Right forelimb (tissue), 1 donor: ENCODE data around the gene INO80B.
"Not testable (repeated sequence)": the region's sequence is repeated elsewhere in the genome, so short reads cannot be mapped to it uniquely, and the experiment has no call there.

ENCODE experiments used
- DNase-seq: peaks from one replicate; pipeline ENCODE4 v3.0.0-alpha.2; 2018

INO80B gene

GRCh38 chr2:74454654-74455511, at the start of gene INO80B:
Gene INO80B (plus strand): TSS chr2:74455087. CDS start chr2:74455117, 30 bp downstream.
- peak; percentile 97 for DNase-seq

- no peak for DNase-seq
Observed at GRCh38 chr2:74406035-74406434, 48.9 kb upstream of the INO80B start.

DNA sequence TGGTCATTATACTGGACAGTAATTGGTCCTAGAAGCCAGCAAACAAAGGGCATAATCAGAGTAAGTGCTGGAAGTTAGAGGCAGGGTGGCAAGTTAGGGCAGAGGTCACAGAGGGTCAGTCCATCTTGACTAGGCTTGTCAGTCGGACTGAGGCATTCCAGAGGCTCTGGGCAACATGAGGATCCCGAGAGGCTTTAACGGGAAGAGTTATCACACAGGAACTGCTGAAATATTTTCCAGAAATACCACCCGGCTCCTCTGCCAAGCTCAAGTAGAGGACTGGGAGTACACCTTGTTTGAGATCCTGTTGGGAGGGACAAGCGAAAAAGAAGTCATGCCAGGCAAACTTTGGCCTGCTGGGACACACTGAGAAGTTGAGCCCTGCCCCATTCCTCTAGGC, 47.2 kb upstream of the INO80B start:
- no peak for DNase-seq

GRCh38 chr2:74413001-74413698, 41.7 kb upstream of the INO80B start:
- DNase-seq, result no peak

- DNase-seq, result no peak
Observed at GRCh38 chr2:74414441-74414840, 40.4 kb upstream of the INO80B start.

DNA sequence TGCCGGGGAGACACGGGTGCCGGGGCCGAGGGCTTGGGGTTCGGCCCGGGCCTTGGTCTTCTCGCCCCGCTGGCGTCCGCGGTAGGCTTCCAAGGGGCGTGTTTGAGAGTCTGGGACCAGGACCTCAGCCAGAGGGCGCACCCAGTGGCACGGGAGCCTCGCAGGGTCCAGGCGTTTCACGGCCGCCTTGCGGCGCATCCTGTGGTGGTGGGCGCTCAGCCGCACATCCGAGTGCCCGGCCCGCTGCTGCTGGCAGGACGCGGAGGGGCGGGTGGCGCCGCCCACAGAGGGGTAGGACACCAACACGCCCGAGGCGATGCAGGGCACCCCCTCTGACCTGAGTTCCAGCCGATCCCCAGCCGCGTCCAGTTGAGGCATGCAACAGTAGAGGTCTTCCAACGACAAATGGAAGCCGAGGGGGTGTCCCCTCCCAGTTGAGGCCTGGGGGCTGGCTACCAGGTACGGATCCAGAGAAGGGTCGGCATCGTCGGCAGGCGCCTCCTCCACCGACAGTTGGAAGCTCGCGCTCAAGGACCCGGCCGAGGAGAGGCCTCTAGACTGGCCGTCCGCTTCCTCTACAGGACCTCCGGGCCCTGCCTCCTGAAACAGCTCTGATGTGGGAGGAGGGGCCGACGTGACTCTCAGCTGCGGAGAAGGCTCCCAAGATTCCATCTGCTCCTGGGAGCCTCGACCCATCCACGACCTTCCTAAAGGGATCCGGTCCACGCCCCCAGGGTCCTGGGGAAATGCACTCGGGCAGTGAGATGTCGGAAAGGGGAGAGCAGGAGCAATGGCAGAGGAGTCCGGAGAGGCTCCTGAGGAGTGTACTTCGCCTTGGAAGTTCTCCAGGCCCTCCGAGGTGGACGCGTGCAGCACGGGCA, 39.8 kb upstream of the INO80B start:
- peak; percentile 74 for DNase-seq

GRCh38 chr2:74415762-74416395, 39.0 kb upstream of the INO80B start:
- DNase-seq, result no peak

GRCh38 chr2:74416778-74417177, 38.1 kb upstream of the INO80B start:
- DNase-seq, result no peak

DNA sequence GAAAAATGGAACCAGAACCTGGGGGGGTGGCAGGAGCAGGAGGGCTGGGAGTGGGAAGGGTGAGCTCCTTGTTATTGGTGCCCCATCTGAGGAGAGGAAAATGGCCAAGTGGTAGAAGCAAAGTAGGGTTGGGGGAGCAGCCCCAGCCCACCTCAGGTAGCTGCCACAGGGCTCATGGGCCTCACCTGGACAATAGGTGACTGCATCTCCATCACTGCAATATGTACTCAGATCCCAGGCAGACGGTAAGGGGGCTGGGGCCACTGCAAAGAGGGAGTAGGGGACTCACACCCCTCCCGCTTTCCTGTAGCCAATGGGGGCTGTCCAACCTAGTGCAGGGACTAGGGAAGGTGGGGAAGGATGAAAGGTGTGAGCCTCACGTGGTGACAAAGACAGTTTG, 37.7 kb upstream of the INO80B start:
- DNase-seq, result no peak

- no peak for DNase-seq
Observed at GRCh38 chr2:74417763-74418162, 37.1 kb upstream of the INO80B start.

DNA sequence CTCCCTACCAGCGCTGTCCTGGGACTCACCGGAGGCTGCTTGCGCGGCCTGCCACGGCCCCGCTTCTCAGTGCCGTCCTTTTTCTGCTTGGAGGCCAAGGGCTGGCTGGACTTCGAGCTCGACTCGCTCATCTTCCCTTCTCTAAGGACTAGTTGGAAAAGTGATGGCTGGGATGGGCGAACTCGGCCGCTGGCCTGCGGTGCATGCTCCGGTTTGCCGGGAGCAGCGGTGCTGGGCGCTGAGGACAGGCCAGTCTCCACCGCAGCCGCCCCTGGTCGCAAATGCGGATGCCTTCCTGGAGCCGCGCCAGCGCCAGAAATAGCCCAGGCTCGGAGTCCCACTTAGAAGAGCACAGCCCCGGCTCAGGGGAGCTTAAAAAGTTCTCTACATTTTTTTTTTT, 36.6 kb upstream of the INO80B start:
- DNase-seq, result no peak

DNA sequence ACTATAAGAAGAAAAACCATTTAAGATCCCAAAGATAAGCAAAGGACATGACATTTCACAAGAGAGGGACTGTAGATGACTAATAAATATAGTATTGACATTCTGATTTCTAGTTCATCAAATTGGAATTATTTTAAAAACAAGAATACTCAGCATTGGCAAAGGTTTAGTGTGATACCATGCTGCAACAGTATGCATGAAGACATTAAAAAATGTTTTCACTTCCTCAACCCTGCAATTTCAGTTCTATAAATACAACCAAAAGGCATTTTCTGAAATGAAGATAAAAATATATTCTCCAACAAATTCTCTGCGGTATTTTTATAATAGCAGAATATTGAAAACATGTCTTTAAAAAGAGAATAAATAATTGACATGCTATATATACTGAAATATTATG, 35.5 kb upstream of the INO80B start:
- DNase-seq, result no peak

DNA sequence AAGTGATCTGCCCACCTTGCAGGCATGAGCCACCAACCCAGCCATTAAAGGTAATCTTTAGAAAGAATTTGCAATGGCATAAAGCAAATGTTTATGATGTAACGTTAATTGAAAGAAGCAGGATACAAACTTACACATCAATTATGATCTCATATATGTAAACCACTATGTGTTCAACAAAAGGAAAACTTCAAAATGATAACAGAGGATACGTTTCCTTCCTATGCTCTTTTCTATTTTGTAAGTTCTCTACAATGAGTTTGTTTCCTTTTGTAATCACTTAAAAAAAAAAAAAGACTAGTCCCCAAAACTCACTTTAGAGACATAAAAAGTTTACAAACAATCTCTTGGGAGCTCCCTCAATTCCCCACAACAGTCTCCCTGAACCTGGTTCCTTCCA, 34.9 kb upstream of the INO80B start:
- no peak for DNase-seq

GRCh38 chr2:74420443-74421103, 34.3 kb upstream of the INO80B start:
- DNase-seq, result not testable (repeated sequence)

- DNase-seq, result peak; percentile 91
Observed at GRCh38 chr2:74421221-74421870, 33.5 kb upstream of the INO80B start, which contains the start of the genes C2orf81 and WDR54. Gene C2orf81 (minus strand): TSS chr2:74421619. CDS start chr2:74421560, 59 bp downstream. Gene WDR54 (plus strand): TSS chr2:74421730. CDS start chr2:74422154, 424 bp downstream.

DNA sequence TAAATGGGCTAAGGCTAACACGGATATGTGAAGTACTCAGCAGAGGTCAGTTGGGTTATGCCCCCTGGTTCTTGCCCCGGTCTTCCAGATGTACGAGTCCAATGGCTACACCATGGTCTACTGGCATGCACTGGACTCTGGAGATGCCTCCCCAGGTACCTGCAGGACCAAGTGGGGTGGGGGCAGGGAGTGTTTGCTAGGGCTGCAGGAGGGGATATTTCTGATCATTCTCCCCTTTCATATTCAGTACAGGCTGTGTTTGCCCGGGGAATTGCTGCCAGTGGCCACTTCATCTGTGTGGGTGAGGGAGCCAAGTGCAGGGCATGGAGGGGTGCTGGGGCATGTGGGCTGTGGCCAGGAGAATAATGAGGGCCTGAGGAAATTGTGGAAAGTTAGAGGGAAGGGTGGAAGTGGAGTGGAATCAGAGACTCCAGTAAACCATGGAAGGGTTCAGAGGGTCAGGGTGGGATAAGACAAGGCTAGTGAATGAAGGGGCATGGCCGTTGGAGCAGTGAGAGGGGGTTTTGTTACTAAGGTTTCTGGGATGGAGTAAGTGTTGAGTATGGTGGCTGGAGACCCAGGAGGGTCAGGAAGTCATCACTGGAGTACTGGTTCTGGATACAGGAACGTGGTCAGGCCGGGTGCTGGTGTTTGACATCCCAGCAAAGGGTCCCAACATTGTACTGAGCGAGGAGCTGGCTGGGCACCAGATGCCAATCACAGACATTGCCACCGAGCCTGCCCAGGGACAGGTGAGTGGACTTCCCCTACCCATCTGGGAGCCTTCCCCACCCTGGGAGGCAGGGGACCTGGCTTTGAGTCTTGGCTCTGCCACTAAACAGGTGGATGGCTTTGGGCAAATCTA, 31.4 kb upstream of the INO80B start:
- DNase-seq, result no peak

DNA sequence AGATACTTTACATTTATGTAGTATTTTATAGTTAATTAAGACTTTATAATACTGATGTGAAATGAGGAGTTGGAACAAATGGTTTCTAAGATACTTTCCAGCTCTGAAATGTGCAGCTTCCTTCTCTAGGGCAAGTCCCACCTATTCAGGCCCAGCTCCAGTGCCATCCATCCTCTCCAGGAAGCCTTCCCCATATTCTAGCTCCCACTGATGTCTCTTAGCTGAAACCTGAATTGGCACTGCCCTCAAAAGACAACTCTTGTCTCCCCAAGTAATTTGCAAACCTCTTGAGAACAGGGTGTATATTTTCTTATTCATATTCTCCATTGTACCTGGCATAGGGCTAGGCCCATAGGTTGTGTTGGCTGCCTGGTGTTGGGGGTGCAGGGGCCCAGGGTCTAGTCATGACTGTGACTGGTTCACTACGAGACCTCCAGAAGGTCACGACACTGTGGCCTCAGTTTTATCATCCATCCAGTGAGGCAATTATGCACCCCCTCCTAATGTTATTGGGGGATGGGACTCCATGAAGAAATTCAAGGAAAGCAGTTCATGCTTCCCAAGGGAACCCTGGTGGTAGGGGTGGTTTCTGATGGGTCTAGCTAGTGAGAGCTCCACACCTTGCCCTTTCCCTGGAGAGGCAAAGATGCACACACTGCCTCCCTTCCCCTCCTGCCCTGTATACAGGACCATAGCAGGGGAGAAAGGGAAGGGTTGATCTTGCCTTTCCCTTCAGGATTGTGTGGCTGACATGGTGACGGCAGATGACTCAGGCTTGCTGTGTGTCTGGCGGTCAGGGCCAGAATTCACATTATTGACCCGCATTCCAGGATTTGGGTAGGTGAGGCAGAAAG, 30.5 kb upstream of the INO80B start:
- DNase-seq, result no peak

- DNase-seq, result no peak
Observed at GRCh38 chr2:74424995-74425406, 29.9 kb upstream of the INO80B start.

- DNase-seq, result no peak
Observed at GRCh38 chr2:74425523-74425922, 29.4 kb upstream of the INO80B start.
